ENCODE results near the gene MAML2.

DNA sequence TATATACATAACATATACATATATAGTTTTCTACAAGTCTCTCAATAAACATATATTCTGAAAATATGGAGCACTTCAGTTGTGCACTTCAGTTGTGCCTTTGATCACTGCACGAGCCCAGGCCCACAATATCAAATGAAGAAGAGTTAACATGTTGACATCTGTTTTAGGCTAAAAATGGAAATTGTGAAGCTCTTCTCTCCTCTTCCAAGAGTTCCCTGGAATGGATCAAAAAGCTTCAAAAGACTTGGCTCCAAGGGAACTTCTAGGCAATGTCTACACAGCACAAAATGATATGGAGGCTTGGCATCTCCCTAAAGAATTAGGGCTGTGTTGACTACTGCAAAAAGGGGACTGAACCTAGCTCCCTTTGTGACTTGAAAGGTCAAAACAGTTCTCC lies 36.9 kb downstream of the MAML2 start:
- TF ChIP-seq EZH2phosphoT487 (IDR thresholded peaks at IDR 0.05; ENCODE audit: borderline replicate concordance, low read depth, low read length) (no peak), CTCF (conservative IDR thresholded peaks at IDR 0.05; ENCODE audit: low read length) (no peak)
